Ishikawa (cell line): ENCODE measurements around the gene STPG2.

ENCODE experiments used
- CEBPB ChIP-seq: IDR thresholded peaks from 2 replicates; pipeline ENCODE4 v1.6.1; 2012
- CREB1 ChIP-seq: IDR thresholded peaks from 2 replicates; pipeline ENCODE4 v1.6.1; 2012; ENCODE audit warnings: low read depth
- EGR1 ChIP-seq: IDR thresholded peaks from 2 replicates; pipeline ENCODE4 v1.6.1; 2012
- EP300 ChIP-seq: IDR thresholded peaks from 2 replicates; pipeline ENCODE4 v1.6.1; 2012; ENCODE audit warnings: borderline replicate concordance
- FOXM1 ChIP-seq: IDR thresholded peaks from 2 replicates; pipeline ENCODE4 v1.6.1; 2012; ENCODE audit warnings: low read depth, borderline replicate concordance
- MAX ChIP-seq: IDR thresholded peaks from 2 replicates; pipeline ENCODE4 v1.6.1; 2012
- NFIC ChIP-seq: IDR thresholded peaks from 2 replicates; pipeline ENCODE4 v1.6.1; 2012
- RAD21 ChIP-seq: IDR thresholded peaks from 2 replicates; pipeline ENCODE4 v1.6.1; 2012; ENCODE audit warnings: low read depth
- REST ChIP-seq: IDR thresholded peaks from 2 replicates; pipeline ENCODE4 v1.6.1; 2012; ENCODE audit warnings: low read depth, mild to moderate bottlenecking
- TAF1 ChIP-seq: IDR thresholded peaks from 2 replicates; pipeline ENCODE4 v1.6.1; 2012; ENCODE audit warnings: low read depth, mild to moderate bottlenecking
- TCF12 ChIP-seq: IDR thresholded peaks from 2 replicates; pipeline ENCODE4 v1.6.1; 2012; ENCODE audit warnings: low read depth
- TEAD4 ChIP-seq: IDR thresholded peaks from 2 replicates; pipeline ENCODE4 v1.6.1; 2012
- YY1 ChIP-seq: IDR thresholded peaks from 2 replicates; pipeline ENCODE4 v1.6.1; 2012; ENCODE audit warnings: low read depth
- ZBTB7A ChIP-seq: IDR thresholded peaks from 2 replicates; pipeline ENCODE4 v1.6.1; 2012; ENCODE audit warnings: low read depth
- TF ChIP-seq, protein P1 (sequence below): IDR thresholded peaks from 2 replicates; pipeline ENCODE4 v1.6.1; 2012

STPG2 gene

DNA sequence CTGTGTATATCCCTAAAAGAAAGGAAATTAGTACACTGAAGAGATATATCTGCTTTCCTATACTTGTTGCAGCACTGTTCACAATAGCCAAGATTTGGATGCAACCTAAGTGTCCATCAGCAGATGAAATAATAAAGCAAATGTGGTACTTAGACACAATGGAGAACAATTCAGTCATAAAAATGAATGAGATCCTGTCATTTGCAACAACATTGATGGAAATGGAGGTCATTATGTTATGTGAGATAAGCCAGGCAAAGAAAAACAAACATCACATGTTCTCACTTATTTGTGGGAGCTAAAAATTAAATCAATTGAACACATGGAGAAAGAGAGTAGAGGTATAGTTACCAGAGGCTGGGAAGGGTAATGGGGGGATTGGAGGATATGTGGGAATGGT is 611.9 kb downstream of the STPG2 start:
- no peak for TF ChIP-seq CEBPB

GRCh38 chr4:97530676-97531075 is 612.6 kb downstream of the STPG2 start:
- no peak for TF ChIP-seq TEAD4
- TF ChIP-seq RAD21: no peak
- TF ChIP-seq TAF1: no peak
- no peak for TF ChIP-seq REST
- TF ChIP-seq MAX: no peak
- TF ChIP-seq, protein P1, sequence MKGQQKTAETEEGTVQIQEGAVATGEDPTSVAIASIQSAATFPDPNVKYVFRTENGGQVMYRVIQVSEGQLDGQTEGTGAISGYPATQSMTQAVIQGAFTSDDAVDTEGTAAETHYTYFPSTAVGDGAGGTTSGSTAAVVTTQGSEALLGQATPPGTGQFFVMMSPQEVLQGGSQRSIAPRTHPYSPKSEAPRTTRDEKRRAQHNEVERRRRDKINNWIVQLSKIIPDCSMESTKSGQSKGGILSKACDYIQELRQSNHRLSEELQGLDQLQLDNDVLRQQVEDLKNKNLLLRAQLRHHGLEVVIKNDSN: no peak
- TF ChIP-seq YY1: no peak
- TF ChIP-seq EGR1: no peak

DNA sequence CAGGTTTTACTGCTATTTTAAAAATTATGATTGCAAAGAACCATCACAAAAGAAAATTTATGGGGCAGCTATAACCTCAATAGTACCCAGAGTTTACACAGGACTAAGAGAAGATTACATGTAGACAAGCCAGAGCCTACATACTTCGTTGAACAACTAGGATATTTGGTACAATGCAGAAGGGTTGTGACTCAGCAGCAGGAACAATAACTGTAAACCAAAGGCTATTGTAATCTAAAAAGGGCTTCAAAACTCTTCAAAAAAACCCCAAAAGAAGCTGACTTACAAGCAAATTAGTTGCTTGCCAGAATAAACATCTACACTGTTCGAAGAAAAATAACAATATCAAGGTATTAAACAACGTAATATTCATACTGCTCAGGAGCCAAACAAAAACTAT is 618.0 kb downstream of the STPG2 start:
- TF ChIP-seq MAX: no peak

- TF ChIP-seq CREB1: no peak
- TF ChIP-seq CEBPB: no peak
- no peak for TF ChIP-seq TEAD4
- TF ChIP-seq EP300: no peak
- no peak for TF ChIP-seq MAX
- TF ChIP-seq YY1: no peak
- no peak for TF ChIP-seq REST
- TF ChIP-seq NFIC: no peak
- no peak for TF ChIP-seq FOXM1
- TF ChIP-seq TAF1: no peak
- TF ChIP-seq ZBTB7A: no peak
- TF ChIP-seq EGR1: no peak
- no peak for TF ChIP-seq TCF12
Observed at GRCh38 chr4:97517939-97518338, 625.3 kb downstream of the STPG2 start.

DNA sequence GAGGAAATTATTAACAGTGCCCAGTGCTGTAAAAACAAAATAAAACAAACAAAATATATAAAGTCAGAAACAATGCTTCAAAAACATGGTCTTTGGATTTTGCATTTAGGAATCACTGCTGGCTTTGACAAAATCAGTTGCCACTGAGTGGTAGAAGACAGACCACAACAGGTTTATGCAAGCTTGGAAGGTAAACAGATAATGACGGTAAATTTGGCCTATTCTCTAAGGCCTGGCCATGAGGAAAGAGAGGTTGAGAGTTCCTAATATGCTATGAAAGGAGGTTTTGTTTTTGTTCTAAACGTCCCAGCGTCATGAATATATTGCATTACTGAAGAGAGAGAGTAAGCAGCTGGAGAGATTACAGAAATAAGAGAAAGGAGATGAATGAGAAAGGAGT is 629.4 kb downstream of the STPG2 start:
- TF ChIP-seq EP300 (no peak), YY1 (no peak), CREB1 (no peak), MAX (no peak), REST (no peak), TAF1 (no peak)
